ENCODE data around the gene PPP1R9B.

PPP1R9B gene

DNA sequence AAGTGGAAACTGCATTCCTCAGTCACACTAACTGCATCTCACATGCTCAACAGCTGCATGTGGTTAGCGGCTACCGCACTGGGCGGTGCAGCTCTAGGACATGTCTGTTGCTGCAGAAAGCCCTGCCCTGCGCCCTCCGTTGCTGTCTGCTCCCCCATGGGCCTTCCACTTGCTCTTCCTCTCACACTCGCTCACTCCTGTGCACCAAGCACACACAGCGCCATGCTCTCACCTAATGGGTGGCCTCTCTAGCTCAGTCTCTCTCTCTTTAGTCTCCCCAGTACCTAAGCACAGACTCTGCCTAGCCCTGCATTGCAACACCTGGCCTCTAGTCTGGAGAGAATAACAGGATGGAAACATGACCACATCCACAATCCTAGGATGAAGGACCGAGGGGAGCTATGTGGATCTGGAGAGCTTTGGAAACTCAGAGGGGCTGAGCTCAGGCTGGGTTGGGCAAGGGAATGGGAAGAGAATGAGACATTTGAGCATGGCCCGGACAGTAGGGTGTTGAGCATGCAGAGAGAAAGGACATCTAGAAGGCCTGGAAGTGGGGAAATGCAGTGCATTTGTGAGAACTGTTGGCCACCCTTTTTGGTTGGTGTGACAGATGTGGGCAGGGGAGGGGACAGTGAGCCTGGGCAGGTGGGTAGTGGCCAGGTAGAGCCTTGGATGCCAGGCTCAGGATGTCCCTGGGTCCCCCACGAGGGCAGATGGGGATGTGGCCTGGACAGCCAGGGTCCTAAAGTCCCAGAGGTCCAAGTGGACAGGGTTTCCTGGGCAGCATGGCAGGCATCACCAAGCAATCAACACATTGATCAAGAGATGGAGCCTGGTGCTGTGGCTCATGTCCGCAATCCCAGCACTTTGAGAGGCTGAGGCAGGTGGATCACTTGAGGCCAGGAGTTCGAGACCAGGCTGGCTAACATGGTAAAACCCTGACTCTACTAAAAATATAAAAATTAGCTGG, 31.4 kb upstream of the PPP1R9B start:
- Histone ChIP-seq H3F3A (ENCODE audit: control insufficient read depth, insufficient read depth) (peaks cover 2% of the 10 kb centered on the region; the same call in 1 of the 2 replicates), H3K36me3 (ENCODE audit: control insufficient read depth, low read length) (no peaks in the 10 kb centered on the region), H3K4me1 (ENCODE audit: control insufficient read depth, low read length) (peaks cover 41% of the 10 kb centered on the region), H4K20me1 (ENCODE audit: control insufficient read depth, insufficient read depth, low read depth, low read length) (no peaks in the 10 kb centered on the region), H3K9me3 (ENCODE audit: control insufficient read depth, insufficient read depth, low read length) (no peaks in the 10 kb centered on the region), H3K4me3 (ENCODE audit: low read length) (no peak overlapping the region), H3K27ac (ENCODE audit: low read depth, low read length) (no peak overlapping the region), H3K4me2 (ENCODE audit: low read length) (no peak overlapping the region), H3K79me2 (ENCODE audit: control insufficient read depth, low read length) (no peaks in the 10 kb centered on the region), H3K27me3 (ENCODE audit: control insufficient read depth, low read length) (no peaks in the 10 kb centered on the region), H3K9me2 (replicated peaks; ENCODE audit: control insufficient read depth, low read length) (no peaks in the 10 kb centered on the region)
- no peak for TF ChIP-seq EZH2phosphoT487 (IDR thresholded peaks at IDR 0.05; ENCODE audit: borderline replicate concordance, low read length)
- TF ChIP-seq, protein P1, sequence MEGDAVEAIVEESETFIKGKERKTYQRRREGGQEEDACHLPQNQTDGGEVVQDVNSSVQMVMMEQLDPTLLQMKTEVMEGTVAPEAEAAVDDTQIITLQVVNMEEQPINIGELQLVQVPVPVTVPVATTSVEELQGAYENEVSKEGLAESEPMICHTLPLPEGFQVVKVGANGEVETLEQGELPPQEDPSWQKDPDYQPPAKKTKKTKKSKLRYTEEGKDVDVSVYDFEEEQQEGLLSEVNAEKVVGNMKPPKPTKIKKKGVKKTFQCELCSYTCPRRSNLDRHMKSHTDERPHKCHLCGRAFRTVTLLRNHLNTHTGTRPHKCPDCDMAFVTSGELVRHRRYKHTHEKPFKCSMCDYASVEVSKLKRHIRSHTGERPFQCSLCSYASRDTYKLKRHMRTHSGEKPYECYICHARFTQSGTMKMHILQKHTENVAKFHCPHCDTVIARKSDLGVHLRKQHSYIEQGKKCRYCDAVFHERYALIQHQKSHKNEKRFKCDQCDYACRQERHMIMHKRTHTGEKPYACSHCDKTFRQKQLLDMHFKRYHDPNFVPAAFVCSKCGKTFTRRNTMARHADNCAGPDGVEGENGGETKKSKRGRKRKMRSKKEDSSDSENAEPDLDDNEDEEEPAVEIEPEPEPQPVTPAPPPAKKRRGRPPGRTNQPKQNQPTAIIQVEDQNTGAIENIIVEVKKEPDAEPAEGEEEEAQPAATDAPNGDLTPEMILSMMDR (IDR thresholded peaks at IDR 0.05; ENCODE audit: low read depth, low read length, poor library complexity, severe bottlenecking): no peak

DNA sequence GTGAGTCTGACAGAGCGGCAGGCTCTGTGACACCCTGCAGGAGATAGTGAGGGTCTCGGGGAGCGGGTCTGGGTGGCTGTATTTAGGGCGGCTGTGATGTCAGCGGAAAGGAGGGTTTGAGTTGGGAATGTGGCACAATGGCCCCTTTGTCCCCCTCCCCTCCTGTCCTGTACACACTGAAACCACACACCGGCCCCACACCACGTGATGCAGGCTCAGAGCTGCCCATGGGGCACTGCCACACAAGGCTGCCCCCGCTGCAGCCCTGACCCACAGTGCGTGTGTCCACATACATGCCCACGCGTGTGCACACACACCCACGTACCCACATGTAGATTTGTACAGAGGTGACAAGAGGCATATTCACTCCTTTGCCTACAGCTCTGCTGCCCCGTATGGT, 30.7 kb upstream of the PPP1R9B start:
- no peak overlapping the region for H3K4me2 ChIP-seq (ENCODE audit: low read length)
- H3K27me3 ChIP-seq (ENCODE audit: control insufficient read depth, low read length): no peaks in the 10 kb centered on the region
- H3K4me3 ChIP-seq (ENCODE audit: low read length): no peak overlapping the region
- H3K36me3 ChIP-seq (ENCODE audit: control insufficient read depth, low read length): no peaks in the 10 kb centered on the region
- H3K79me2 ChIP-seq (ENCODE audit: control insufficient read depth, low read length): no peaks in the 10 kb centered on the region
- H4K20me1 ChIP-seq (ENCODE audit: control insufficient read depth, insufficient read depth, low read depth, low read length): no peaks in the 10 kb centered on the region
- no peaks in the 10 kb centered on the region for H3K9me2 ChIP-seq (replicated peaks; ENCODE audit: control insufficient read depth, low read length)
- no peaks in the 10 kb centered on the region for H3K9me3 ChIP-seq (ENCODE audit: control insufficient read depth, insufficient read depth, low read length)
- peaks cover 41% of the 10 kb centered on the region for H3K4me1 ChIP-seq (ENCODE audit: control insufficient read depth, low read length)
- H3K27ac ChIP-seq (ENCODE audit: low read depth, low read length): no peak overlapping the region
- peaks cover 2% of the 10 kb centered on the region; the same call in 1 of the 2 replicates for H3F3A ChIP-seq (ENCODE audit: control insufficient read depth, insufficient read depth)
- TF ChIP-seq, protein P1 (IDR thresholded peaks at IDR 0.05; ENCODE audit: low read depth, low read length, poor library complexity, severe bottlenecking): no peak
- no peak for TF ChIP-seq EZH2phosphoT487 (IDR thresholded peaks at IDR 0.05; ENCODE audit: borderline replicate concordance, low read length)

DNA sequence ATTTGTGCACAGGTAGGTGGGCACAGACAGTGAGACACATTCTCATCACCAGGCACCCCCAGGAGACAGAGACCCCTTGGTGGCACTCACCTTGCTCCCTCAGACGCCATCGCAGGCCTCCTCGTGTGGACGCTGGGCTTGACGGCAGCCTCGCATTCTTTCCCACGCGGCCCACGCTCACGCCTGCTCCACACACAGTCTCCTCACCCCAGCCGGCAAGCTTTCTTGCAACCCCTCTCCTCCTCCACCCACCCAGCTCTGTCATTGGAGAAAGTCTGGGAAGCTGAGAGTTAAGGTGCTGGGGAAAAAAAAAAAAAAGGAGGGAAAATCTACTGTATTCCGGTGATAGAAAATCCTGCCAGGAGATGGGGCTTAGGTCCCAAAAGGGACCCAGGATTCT, 30.1 kb upstream of the PPP1R9B start:
- no peaks in the 10 kb centered on the region for H3K27me3 ChIP-seq (ENCODE audit: control insufficient read depth, low read length)
- no peak for TF ChIP-seq EZH2phosphoT487 (IDR thresholded peaks at IDR 0.05; ENCODE audit: borderline replicate concordance, low read length)
- TF ChIP-seq, protein P1 (IDR thresholded peaks at IDR 0.05; ENCODE audit: low read depth, low read length, poor library complexity, severe bottlenecking): no peak
- no peaks in the 10 kb centered on the region for H3K9me2 ChIP-seq (replicated peaks; ENCODE audit: control insufficient read depth, low read length)
- H3K4me3 ChIP-seq (ENCODE audit: low read length): no peak overlapping the region
- no peaks in the 10 kb centered on the region for H3K36me3 ChIP-seq (ENCODE audit: control insufficient read depth, low read length)
- peaks cover 39% of the 10 kb centered on the region for H3K4me1 ChIP-seq (ENCODE audit: control insufficient read depth, low read length)
- H3K9me3 ChIP-seq (ENCODE audit: control insufficient read depth, insufficient read depth, low read length): no peaks in the 10 kb centered on the region
- H3K79me2 ChIP-seq (ENCODE audit: control insufficient read depth, low read length): no peaks in the 10 kb centered on the region
- peaks cover 2% of the 10 kb centered on the region; the same call in 1 of the 2 replicates for H3F3A ChIP-seq (ENCODE audit: control insufficient read depth, insufficient read depth)
- H4K20me1 ChIP-seq (ENCODE audit: control insufficient read depth, insufficient read depth, low read depth, low read length): no peaks in the 10 kb centered on the region
- H3K4me2 ChIP-seq (ENCODE audit: low read length): no peak overlapping the region
- no peak overlapping the region for H3K27ac ChIP-seq (ENCODE audit: low read depth, low read length)
